GM12874 (cell line): ENCODE data around the gene GPHN.

Experiments used
- TF ChIP-seq, protein P1 (sequence below): IDR thresholded peaks from 2 replicates; pipeline ENCODE4 v1.5.1; 2011; ENCODE audit warnings: low read depth, mild to moderate bottlenecking, control low read depth, low read length, moderate library complexity; ENCODE audit not compliant: insufficient read depth

The GPHN gene

DNA sequence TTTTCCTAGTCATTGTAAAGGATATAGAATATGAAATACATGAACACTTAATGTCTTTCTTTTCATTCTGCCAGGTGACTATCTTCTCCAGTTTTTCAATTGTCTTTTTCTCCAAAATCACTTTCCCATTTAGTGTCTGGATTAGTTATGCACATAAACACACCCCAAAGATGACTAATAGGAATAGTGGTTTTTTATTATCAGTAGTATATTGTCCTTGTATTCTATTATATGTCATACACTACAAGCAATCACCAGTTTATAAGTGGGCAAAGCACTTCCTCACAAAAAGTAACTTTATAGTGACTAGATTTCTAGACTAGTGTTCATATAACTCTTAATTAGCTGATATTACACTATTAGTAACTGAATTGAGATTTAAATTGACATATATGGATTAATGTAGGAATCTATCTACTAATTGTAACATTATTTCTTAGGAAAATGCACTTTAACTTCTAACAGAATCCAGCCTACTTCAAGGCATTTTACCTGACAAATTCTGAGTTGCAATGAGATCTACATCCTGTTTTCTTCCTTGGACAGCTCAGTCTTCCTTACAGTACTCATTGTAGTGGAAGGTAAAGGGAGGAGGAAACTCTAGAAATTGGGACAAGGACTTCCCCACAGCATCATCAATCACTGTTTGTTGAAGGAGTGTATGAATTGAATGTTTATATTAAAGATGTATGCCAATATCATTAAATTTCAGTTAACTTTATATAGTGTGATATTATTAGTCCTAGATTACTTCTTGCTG is 495.2 kb downstream of the GPHN start:
- TF ChIP-seq, protein P1, sequence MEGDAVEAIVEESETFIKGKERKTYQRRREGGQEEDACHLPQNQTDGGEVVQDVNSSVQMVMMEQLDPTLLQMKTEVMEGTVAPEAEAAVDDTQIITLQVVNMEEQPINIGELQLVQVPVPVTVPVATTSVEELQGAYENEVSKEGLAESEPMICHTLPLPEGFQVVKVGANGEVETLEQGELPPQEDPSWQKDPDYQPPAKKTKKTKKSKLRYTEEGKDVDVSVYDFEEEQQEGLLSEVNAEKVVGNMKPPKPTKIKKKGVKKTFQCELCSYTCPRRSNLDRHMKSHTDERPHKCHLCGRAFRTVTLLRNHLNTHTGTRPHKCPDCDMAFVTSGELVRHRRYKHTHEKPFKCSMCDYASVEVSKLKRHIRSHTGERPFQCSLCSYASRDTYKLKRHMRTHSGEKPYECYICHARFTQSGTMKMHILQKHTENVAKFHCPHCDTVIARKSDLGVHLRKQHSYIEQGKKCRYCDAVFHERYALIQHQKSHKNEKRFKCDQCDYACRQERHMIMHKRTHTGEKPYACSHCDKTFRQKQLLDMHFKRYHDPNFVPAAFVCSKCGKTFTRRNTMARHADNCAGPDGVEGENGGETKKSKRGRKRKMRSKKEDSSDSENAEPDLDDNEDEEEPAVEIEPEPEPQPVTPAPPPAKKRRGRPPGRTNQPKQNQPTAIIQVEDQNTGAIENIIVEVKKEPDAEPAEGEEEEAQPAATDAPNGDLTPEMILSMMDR = no peak

DNA sequence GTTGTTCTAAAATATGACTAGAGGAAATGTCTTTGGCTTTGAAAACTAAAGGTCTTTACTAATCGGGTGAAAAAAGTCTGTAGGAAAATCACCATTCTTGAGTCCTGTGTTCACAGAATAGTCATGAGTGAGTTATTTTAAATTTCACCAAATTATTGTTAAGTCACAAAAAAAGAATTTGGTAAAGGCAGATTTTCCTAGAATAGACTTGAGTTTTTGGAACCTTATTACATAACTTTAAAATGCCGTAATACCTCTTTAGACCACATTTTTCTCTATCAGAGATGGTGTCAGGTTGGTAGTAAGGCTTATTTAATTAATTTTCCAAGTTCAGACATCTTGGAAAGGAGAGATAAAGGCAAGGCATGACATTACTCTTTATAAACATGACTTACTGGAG is 496.6 kb downstream of the GPHN start:
- TF ChIP-seq, protein P1 = no peak

DNA sequence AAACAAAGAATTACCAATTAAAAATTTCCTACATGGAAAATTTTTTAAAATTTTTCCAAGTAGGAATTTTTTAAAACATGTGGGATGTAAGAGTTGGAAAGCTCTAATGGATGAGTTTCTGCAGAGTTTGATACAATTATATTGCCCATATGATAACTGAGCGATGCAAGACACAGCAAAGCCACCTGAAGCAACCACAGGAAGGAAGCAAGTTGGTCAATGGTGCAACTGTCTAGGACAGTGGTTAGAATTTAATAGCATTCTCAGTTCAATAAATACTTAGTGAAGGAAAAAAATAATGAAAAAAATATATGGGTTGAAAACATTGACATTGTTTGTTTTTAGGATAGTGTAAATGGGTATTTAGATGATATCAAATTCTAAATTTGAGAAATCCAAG is 502.7 kb downstream of the GPHN start:
- TF ChIP-seq, protein P1 = no peak

DNA sequence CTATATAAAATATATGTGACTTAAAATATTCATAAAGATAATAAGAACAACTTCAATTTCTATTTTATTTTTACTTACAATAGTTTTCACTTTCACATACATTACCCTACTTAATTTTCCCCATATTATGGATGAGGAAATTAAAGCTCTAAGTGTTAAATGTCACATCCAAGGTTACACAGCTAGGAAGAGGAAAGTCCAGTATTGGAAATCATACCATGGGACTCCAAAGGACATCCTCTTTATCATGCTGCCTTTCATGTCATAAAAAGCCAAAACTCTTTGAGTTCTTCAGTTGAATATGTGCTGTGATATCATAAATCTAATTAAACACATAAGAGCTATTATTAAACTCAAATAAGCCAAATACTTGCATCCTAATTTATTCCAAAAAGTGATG is 508.9 kb downstream of the GPHN start:
- TF ChIP-seq, protein P1 = no peak

DNA sequence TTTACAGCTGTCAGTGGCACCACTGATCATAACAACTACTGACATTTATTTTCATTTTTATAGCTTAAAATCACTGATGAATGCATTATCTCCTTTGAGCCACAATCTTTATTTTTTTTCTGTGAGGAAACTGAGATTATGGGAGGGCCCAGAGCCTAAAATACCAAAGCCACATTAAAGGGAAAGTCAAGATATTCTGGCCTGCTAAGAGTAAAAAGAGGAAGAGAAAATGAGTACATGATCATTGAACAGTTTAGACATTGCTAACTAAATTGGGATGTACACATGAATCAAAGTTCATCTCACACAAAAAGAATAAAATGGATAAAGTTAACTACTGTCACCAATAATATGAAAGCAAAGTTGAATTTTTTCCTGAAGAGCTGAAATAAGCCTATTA is 510.8 kb downstream of the GPHN start:
- TF ChIP-seq, protein P1 = no peak

DNA sequence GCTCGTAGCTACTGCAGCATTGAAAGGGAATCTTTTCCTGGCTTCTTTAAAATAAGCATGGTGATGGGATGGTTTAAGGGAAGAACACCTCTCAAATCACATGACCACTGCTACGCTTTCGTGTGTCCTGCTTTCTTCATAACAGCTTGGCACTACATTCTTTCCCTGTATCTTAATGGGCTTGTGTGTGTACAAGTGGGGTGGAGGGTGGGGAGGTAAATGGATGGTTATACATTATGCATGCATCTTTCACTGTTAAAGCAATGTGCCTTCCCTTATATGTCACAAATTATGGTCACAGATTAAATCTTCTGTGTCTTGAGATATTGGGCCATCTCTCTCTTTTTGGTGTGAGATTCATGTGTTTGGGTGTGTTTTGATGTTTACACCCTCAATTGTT is 511.8 kb downstream of the GPHN start:
- TF ChIP-seq, protein P1 = no peak

DNA sequence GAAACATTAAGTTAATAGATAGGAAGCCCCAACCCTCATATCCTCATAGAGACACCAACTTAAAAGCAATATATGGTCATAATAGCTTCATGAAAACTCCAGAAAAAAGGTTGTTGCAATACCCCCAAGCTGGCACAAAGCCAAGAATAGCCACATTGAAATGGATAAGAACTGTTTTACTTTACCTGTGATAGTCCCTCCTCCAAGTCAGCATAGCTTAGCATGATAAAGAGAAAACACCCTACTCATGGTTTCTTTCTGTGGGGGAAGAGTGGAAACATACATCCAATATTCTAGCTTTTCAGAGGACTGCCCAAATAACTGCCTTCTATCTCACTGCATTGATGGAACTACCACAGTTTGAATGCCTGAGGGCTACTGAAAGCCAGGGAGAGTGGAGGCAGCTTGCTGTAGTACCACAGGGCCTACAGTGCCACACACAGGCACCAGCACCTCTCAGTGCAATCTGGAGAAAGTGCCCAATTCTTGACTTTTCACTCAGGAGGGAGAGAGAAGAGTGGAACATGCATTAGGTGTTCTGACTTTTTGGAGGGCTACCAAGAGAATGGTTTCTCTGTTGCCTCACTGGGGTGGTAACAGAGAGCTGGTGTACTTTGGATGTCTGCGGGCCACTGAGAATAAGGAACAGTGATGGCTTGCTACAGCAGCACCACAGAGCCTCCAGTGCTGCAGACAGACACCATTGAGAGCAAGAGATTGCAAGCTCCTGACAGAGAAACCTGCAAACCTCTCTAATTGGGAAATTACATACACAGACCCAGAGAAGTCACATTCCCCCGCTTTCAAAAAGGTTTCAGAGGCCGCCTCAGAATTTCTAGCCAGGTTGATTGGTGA is 524.2 kb downstream of the GPHN start:
- TF ChIP-seq, protein P1 = no peak
